ENCODE results near the gene POSTN.

DNA sequence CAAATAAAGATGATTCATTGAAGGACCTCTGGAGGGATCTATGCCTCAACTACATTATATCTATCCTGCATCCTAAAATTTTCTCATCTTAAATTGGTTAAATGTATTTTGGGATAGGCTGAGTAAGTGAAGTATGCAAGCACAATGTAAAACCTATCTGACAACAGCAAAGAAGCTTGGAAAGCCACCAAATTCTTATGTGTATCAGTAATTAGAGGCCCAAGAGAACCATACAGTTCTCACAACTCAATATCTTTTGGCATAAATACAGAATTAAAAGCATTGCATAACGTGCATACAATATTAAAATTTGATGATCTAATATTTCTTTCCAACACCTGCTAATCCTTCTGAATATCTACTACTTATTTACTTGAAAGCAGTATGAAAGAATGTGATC, 13.0 kb downstream of the POSTN start:
- TF ChIP-seq MYC (IDR thresholded peaks at IDR 0.05; ENCODE audit: borderline replicate concordance, low read length): no peak
- no peak for TF ChIP-seq POLR2A (IDR thresholded peaks at IDR 0.05; ENCODE audit: low read length)
- TF ChIP-seq, protein P1, sequence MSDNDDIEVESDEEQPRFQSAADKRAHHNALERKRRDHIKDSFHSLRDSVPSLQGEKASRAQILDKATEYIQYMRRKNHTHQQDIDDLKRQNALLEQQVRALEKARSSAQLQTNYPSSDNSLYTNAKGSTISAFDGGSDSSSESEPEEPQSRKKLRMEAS (IDR thresholded peaks at IDR 0.05): no peak
- TF ChIP-seq, protein P2, sequence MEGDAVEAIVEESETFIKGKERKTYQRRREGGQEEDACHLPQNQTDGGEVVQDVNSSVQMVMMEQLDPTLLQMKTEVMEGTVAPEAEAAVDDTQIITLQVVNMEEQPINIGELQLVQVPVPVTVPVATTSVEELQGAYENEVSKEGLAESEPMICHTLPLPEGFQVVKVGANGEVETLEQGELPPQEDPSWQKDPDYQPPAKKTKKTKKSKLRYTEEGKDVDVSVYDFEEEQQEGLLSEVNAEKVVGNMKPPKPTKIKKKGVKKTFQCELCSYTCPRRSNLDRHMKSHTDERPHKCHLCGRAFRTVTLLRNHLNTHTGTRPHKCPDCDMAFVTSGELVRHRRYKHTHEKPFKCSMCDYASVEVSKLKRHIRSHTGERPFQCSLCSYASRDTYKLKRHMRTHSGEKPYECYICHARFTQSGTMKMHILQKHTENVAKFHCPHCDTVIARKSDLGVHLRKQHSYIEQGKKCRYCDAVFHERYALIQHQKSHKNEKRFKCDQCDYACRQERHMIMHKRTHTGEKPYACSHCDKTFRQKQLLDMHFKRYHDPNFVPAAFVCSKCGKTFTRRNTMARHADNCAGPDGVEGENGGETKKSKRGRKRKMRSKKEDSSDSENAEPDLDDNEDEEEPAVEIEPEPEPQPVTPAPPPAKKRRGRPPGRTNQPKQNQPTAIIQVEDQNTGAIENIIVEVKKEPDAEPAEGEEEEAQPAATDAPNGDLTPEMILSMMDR (IDR thresholded peaks at IDR 0.05): no peak
- TF ChIP-seq ZC3H11A (IDR thresholded peaks at IDR 0.05): no peak
- TF ChIP-seq EP300 (IDR thresholded peaks at IDR 0.05): no peak
- TF ChIP-seq, protein P3, sequence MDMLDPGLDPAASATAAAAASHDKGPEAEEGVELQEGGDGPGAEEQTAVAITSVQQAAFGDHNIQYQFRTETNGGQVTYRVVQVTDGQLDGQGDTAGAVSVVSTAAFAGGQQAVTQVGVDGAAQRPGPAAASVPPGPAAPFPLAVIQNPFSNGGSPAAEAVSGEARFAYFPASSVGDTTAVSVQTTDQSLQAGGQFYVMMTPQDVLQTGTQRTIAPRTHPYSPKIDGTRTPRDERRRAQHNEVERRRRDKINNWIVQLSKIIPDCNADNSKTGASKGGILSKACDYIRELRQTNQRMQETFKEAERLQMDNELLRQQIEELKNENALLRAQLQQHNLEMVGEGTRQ (IDR thresholded peaks at IDR 0.05): no peak
- TF ChIP-seq RCOR1 (IDR thresholded peaks at IDR 0.05; ENCODE audit: low read depth, low read length): no peak
